GM18502 (cell line): ENCODE data around the gene CCDC169.
"Not testable (repeated sequence)": the region's sequence is repeated elsewhere in the genome, so short reads cannot be mapped to it uniquely, and the experiment has no call there.

Source experiments
- ATAC-seq: cut with Tn5 transposase; IDR thresholded peaks from one replicate; pipeline ENCODE4 v1.9.1; 2021; ENCODE audit warnings: mild to moderate bottlenecking; ENCODE audit not compliant: unreplicated experiment, poor library complexity

The CCDC169 gene

DNA sequence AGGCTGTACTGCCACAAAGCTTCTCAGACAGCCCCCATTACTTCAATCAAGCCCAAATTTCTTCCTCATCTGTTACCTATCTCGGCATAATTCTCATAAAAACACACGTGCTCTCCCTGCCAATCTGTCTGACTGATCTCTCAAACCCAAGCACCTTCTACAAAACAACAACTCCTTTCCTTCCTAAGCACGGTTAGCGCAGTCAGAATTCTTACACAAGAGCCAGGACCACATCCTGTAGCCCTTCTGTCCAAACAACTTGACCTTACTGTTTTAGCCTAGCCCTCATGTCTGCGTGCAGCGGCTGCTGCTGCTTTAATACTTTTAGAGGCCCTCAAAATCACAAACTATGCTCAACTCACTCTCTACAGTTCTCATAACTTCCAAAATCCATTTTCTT lies 22.2 kb upstream of the CCDC169 start:
- not testable (repeated sequence) for ATAC-seq

DNA sequence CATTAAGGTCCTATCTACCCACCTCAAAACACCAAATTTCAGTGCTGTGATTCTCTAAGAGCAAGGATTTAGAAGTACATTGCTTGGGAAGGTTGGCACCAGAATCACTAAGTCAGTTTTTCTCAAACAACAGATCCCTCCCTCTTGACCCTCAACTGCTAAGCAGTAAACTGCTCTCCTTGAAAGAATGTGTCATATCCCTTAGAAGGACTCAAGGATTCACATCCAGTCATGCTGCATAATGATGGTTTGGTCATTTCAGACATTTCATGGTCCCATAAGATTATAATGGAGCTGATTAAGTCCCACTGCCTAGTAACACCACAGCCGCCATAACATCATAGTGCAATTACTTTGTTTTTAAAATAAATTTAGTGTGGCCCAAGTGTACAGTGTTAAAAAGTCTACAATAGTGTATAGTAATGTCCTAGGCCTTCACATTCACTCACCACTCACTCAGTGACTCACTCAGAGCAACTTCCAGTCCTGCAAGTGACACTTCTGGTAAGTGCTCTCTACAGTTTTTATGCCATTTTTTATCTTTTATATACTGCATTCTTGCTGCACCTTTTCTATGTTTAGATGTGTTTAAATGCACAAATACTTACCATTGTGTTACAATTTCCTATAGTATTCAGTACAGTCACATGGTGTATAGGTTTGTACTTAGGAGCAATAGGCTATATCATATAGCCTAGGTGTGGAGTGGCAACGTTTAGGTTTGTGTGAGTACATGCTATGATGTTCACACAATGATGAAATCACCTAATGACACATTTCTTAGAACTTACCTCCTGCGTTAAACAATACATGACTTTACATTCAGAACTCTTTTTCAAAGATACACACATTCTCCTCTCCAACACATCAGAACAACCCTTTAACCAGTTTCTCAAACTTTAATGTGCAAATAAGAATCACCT lies 15.7 kb upstream of the CCDC169 start:
- no peak for ATAC-seq

DNA sequence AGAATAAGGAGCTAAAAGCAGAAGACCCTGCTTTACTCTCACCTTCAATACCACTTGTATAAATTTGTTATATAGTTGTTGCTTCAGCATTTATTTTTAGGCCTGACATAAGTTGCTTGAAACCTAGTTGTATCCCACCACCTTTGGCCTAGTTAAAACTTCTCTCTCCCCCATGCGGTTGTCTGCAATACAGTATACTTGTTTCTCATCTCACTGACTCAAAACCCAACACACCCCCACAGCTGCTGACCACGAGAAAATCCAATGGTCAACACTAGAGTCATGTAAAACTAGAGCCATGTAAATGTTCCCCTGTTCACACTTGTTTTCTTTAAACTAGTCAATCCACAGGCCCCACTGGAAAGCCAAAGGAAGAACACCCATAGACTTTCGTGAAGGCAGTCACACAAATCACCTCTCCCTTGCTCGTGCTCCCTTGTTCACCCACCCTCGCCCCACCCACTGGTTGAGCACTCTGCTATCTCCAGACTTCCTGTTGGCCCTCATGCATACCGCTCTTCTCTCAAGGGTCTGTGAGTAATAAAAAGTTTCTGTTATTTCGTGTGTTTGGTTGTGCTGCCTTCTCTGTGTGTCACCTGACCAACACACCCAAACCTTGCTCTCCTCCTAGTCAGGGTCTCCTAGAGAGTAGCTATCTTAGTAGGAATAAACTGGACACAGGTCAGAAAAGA lies 12.9 kb upstream of the CCDC169 start:
- no peak for ATAC-seq

DNA sequence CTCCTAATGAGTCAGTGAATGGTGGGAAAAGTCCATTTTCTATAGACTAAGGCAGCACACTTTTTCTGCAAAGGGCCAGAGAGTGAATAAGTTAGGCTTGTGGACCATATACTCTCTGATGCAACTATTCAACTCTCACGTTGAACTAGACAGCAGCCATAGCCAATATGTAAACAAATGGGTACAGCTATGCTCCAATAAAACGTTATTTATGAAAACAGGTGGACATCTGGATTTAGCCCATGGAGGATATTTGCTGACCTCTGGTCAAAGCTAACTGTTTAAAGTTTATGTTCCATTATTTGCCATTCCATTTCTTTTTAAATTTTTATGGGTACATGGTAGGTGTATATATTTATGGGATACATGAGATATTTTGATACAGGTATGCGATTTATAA lies 4.7 kb upstream of the CCDC169 start:
- ATAC-seq, result no peak

DNA sequence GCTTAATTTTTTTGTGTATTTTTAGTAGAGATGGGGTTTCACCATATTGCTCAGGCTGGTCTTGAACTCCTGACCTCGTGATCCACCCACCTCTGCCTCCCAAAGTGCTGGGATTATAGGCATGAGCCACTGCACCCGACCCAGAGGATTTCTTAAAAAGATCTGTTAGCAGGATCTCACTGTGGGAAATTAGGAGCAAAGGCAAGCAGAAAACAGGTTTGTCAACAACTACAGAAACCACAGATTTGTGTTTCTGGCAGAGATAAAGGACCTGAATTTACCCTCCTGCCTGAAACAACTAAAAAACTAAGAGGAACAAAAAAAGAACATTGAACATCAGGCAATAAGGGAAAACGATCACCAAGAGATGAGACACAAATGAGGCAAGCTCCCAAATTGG lies 1.9 kb upstream of the CCDC169 start:
- not testable (repeated sequence) for ATAC-seq

DNA sequence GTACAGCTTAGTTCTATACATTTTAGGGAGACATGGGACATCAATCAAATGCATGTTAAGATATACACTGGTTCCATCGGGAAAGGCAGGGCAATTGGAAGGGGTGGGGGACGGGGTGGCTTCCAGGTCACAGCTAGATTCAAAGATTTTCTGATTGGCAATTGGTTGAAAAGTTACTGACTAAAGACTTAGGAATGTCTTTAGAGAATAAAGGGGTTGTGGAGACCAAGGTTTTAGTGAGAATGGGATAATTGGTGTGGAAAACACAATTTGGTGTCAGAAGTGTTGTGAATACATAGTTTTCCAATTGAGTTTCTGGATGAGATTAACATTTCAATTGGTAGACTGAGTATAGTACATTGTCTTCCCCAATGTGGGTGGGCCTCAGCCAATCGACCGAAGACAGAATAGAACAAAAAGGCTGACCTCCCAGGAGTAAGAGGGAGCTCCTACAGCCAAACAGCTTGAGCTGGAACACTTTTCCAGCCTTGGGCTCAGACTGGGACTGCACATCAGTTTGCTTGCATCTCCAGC lies 988 bp upstream of the CCDC169 start:
- no peak for ATAC-seq

DNA sequence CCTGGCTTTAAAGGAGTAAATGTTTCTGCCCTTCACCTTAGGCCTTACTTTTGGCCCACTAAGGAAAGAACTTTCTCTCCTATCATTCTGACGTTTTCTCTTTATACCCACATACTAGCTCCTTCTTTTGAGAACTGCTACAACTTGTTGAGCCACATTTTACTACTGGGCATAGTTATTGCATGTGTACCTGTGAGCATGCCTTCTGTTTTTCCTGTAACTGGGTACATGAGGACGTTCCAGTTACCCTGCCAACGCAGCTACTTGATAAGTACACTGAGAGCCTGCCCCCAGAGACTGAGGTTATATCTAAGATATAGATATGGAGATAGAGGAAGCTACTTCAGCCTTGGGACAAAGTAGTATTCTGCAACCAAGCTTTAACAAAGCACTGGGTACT lies 3.5 kb downstream of the CCDC169 start:
- ATAC-seq, result no peak

DNA sequence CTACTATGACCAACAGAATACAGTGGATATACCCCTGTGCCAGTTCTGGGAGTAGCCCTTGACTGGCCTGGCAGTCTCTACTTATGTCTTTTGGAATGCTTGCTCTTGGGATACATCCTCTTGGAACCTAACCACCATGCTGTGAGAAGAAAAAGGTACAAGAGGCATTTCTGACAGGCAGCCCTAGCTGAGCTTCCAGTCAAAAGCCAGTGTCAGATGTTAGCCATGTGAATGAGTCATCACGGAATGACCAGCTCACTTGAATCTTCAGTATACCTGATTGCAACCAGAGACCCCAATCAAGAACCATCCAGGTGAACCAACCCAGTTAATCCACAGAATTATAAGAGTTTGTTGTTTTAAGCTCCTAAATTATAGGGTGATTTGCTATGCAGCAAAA lies 4.1 kb downstream of the CCDC169 start:
- no peak for ATAC-seq

DNA sequence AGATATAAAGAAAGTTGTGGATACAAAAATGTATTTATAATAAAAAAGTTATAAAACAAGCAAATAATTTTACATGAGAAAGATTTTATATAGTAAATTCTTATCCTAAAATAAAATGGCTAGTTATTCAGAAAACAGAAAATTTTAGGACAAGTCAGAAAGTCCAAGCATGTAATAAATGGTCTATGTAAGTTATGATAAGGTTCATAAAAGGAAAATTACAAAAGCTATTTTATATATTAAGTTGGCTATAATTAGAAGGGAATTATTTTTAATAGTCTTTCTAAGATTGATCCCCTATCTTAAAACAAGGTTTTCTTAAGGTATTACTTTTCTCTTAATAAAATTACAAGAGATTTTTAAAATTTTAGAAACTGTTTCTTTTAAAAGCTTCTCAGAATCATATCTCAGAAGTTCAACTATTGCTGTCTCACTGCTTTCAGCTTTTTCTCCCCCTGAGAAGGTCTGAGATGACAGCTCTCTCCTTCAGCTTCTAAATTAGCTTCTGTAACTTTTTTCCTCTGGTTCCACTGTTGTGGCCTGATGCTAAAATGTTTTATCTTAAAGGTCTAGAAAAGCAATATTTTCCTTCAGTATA lies 8.7 kb downstream of the CCDC169 start:
- no peak for ATAC-seq

DNA sequence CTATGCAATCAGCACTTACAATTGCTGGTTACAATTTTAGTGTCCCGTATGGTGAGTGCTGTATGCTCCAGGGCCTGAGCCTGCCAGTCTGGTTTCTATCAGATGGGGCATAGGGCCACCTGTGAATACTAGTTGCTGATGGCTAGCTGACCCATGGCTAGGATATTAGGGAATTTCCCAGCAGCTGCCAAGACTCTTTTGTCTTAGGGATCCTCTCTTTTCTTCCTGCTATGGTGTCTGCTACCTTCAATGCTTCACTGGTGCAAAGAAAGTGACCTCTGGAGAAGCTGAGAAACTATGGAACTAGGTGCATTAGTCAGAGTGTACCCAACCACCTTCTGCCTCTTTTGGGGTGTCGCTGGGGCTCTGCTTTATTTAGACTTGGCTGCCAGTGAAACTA lies 11.6 kb downstream of the CCDC169 start:
- no peak for ATAC-seq

DNA sequence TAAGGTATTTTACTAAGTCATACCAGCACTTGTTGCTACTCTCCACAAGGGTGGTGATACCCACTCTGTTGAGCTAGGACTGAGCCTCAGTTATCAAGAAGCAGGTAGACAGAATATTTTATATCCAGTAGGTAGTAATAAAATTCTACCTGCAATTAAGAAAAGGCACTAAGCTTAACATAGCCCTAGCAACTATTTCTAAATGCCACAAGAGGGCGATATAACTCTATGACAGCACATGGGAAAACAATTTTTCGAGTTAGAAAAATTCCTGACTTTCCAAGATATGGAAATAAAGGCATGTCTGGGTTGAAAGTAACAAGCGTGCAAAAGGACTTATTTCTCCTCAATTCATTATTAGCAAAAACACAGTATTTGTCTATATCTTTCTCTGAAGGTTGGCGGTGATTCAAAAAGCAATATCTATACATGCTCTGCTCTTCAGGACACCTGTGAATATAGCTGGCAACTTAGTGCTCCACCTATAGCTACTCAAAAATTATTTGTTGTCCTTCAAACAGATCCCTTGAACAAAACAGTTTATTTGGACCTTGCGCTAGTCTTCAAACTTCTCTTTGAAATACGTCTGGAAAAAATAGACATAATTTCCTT lies 14.7 kb downstream of the CCDC169 start:
- ATAC-seq, result peak; percentile 45

DNA sequence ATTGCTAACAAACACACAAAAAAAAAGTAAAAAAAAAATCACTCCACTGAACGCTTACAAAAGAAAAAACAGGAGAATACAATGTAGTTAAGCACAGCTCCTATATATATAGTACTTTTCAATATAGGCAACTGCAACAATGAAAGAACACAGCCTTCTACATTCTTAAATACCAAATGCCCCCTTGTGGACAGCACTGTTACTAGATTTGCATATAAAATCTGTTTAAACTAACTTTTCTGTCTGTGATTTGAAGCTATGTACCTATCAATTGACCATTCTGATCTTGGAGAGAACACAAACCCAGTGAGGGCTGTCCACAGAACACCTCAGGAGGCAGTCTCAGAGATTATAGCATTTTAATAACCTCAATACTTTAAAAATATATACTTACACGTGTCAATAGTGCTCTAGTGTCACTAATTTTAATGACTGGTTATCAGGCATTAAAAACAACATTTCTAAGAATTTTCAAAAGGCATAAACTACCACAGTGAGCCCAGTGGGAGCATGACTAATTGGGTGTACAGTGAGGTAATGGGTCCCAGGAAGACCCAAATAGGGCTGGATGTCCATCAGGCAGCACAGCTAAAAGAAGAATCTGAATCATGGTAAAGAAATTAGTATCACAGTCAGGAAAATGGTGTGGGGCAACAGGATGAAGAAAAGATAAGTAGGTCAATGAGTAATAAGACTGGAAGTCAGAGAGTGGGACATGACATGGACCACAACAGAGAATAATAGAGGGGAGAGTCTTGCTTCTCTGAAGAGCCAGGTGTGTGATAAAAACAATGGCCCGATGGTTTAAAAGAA lies 22.2 kb downstream of the CCDC169 start:
- ATAC-seq, result no peak

DNA sequence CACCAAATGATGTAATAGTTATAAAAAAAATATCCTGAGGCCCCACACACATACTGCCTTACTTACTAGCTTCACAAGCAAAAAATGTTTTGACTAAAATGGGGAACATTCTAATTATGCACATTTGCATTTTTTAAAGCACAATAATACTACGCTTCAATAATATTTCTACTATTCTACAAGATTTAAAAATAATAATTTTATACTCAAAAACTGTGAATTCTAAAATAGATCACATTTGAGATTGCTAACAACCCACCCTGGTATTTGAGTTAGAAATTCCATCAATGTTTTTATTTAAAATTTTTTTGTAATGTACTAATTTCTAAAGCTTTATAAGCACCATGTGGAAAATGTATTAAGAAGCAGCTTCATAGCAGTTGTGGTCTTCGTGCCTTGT lies 24.2 kb downstream of the CCDC169 start:
- ATAC-seq, result no peak

DNA sequence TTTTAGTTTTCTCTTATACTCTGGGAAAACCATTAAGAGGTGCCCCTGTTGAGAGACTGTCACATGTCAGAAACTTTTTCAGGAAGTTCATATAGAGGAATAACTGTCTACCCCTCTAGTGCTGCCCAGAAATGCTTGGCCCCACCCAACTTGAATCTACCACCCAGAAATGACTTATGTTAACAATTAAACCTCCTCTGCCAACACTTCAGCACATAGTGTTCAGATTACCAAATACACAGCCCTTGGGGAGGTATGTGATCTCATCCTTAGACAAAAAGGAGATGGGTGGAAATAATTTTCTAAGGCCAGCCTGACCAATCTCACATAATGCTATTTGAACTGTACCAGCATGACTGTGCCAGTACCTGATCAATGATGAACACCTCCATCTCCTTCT lies 35.6 kb downstream of the CCDC169 start:
- ATAC-seq, result no peak

DNA sequence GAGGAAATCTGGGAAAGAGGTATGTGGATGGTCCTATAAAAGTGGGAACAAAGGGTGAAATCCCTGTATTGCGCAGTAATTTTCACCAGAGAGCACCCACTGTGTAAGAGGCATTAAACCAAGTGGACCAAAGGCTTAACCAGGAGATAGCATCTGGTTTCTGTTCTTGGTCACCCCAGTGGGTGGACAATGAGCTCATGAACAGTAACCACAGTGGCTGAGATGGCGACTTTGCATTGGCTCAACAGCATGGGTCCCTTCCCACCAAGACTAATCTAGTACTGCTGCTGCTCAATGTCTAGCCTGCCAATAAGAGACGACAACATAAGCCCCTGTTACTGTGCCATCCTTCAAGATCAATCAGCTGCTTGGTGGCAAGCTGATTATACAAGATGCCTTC lies 36.6 kb downstream of the CCDC169 start:
- no peak for ATAC-seq

DNA sequence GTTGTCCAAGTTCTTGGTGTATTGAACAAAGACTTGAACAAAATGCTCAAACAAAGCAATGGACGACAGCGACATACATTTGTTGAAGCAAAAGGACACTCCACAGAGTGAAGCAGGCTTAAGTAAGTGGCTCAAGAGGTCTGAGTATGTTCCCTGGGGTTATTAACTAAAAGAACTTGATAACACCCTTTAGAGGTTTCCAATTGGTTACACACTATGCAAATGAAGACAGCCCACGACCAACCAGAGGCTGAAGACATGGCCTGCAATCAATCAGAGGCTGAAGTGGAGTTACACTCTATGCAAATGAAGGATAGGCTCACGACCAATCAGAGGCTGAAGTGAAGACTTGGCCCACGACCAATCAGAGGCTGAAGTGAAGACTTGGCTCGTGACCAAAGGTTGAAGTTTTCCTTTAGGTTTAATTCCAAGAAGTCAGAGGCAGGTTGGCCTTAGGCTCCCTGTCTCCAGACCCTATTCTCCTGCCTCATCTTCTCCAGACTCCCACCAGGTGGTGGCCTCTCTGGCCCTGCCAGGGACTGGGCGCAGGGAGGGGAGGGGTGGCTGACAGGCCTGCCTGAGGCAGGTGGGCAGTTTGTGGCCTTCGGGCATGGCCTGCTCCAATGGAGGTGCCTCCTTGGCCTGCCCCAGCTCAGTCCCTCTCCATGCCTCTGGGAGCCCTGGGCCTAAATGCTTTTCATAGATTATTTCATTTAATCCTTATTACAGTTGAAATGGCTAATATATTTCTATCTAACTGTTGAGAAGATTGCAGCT lies 38.1 kb downstream of the CCDC169 start:
- ATAC-seq, result no peak

DNA sequence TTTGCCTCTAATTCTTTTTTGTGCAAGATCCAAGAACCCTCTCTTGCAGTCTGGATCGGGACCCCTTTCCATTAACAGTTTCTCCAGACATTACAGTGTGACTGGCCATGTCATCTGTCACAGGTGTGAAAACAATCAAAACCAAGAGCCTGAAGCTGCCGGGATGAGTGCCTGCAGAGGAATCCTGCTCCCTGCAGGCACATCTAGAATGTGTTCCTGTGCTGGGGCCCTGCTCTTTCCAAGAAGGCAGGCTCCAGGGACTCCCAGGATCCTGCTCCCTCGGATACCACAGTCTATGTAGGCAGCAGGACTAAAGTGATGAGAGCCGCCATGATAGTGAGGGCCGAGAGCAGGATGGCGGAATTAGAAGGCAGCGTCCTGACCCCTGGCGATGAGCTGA lies 38.8 kb downstream of the CCDC169 start:
- no peak for ATAC-seq

DNA sequence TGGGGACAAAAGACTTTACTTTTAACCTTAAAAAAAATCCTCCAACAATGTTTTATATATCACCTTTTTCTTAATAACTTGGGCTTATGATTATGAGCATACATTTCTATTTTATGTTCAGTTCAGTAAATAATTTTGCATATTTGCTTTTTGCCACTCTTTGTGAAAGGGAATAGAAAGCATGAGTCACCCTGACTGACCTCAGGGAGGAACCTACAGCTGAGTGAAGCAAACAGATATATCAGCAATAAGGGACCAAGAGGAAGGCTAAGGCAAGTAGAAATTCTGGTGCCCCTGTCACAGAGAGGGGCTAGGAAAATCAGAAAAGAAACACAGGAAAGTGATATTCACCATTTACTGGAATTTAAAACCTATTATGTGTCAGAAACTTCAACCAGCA lies 46.1 kb downstream of the CCDC169 start:
- peak; percentile 42 for ATAC-seq

DNA sequence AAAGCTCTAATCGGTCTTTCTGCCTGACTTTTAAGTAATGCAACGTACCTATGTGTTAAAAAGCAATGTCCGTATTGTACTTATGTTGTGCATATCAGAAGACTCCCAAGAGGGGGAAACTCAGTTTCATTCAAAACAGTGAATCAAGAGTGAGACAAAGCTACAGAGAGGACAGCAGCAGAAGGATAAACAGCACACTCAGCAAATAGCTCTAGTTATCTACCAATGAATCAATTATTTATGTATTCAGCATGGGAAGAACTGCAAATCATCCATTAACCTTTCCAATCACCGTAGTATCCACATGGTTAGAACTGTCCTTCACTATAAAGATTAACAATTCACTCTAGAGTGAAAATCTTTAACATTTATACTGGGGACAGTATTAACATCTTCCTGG lies 46.6 kb downstream of the CCDC169 start:
- no peak for ATAC-seq
